Peyer's patch (tissue), 4 donors: ENCODE results near the gene NYAP1. TPM values are rescaled to one million over a fixed set of nuclear protein-coding genes. Genes with fewer than 3 reads are reported as not detected.

Experiments used
- DNase-seq, 3 donors: peaks; one replicate each; pipeline ENCODE4 v3.0.0-alpha.2; 2017 to 2019
- H3K27ac ChIP-seq, 4 donors: fragments of 200-600 bp; sonication (generic); one replicate each; pipeline ENCODE4 v1.5.1; 2016 to 2019
- H3K27me3 ChIP-seq, 2 donors: fragments of 200-600 bp; sonication (generic); one replicate each; pipeline ENCODE4 v1.5.1; 2019
- H3K36me3 ChIP-seq, 3 donors: fragments of 200-600 bp; sonication (generic); one replicate each; pipeline ENCODE4 v1.5.1; 2016 to 2019
- H3K4me1 ChIP-seq, 4 donors: fragments of 200-600 bp; sonication (generic); one replicate each; pipeline ENCODE4 v1.5.1; 2016 to 2019
- H3K4me3 ChIP-seq, 4 donors: fragments of 200-600 bp; sonication (generic); 1 replicate in 3 of 4; 2 replicates in 1 of 4; pipeline ENCODE4 v1.5.1; 2016 to 2019; ENCODE audit warnings: mild to moderate bottlenecking in 1 of 4
- H3K9me3 ChIP-seq, 4 donors: fragments of 200-600 bp; sonication (generic); one replicate each; pipeline ENCODE4 v1.5.1; 2016 to 2019; ENCODE audit warnings: mild to moderate bottlenecking in 1 of 4
- POLR2A ChIP-seq, 2 donors: fragments of 450-650 bp; IDR thresholded peaks; one replicate each; pipeline ENCODE4 v1.5.1; 2017; ENCODE audit warnings: antibody characterized with exemption in 2 of 2, mild to moderate bottlenecking in 2 of 2, moderate library complexity in 2 of 2
- total RNA-seq, 4 donors: library from RNA; depleted of rRNA; stranded (reverse); fragments of >200 nt; gene quantifications; one replicate each; pipeline ENCODE4 v1.1.0, GENCODE V29; 2016
- TF ChIP-seq, protein P1 (sequence below), 6 experiments: fragments of 450-650 bp in 4 of 6; fragments of 200-600 bp in 2 of 6; sonication (generic) in 1 of 6; IDR thresholded peaks; one replicate each; pipeline ENCODE4 v1.5.1; 2017 to 2019; ENCODE audit warnings: antibody characterized with exemption in 6 of 6, mild to moderate bottlenecking in 3 of 6, moderate library complexity in 1 of 6

The NYAP1 gene
- total RNA-seq, 4 donors from 2014 or later, result 0.38 to 2.5 (median 0.40) TPM; not detected in 1

DNA sequence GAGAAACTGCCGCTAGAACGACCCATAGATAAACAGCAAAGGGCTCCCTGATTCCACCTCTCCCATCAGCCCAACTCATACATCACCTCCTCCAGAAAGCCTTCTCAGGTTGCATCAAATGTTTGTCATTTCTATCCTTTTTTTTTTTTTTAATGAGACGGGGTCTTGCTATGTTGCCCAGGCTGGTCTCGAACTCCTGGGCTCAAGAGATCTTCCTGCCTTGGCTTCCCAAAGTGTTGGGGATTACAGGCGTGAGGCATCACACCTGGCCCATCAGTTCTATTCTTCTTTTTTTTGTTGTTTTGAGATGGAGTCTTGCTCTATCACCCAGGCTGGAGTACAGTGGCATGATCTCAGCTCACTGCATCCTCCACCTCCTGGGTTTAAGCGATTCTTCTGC lies 26.7 kb upstream of the NYAP1 start:
- Histone ChIP-seq H3K36me3 (no peaks in the 10 kb centered on the region), H3K4me1 (no peaks in the 10 kb centered on the region), H3K27ac (no peak overlapping the region), H3K9me3 (no peaks in the 10 kb centered on the region), H3K27me3 (no peaks in the 10 kb centered on the region), H3K4me3 (no peak overlapping the region)
- DNase-seq, result no peak
- no peak for TF ChIP-seq POLR2A (IDR thresholded peaks at IDR 0.05)

DNA sequence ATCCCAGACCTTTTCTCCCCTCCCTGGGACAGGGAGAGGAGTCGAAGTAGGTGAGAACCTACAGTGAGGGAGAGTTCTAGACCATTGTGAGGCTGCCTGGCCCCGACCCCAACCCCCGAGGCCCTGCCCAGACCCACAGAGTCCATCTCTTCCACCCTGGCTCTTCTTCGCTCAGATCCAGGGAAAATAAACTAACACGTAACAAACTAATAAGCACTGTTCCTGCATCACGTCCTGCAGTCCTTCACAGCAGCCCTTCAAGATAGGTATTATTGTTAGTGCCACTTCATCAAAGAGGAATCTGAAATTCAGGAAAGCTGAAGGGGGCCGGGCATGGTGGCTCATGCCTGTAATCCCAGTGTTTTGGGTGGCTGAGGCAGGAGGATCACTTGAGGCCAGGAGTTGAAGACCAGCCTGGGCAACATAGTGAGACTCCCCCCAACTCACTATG lies 19.5 kb upstream of the NYAP1 start, which contains the start of gene SPACDR:
Gene SPACDR (minus strand): TSS at position 51 of the 451 bp plus-strand sequence. CDS start 235 bp downstream, outside the sequence.
- no peaks in the 10 kb centered on the region for H3K9me3 ChIP-seq
- no peak within 1 kb of the TSS for H3K4me3 ChIP-seq
- no peak for DNase-seq
- H3K36me3 ChIP-seq, result peaks cover 0 to 22% (median 0%) of the 10 kb centered on the region in 3 donors
- TF ChIP-seq POLR2A (IDR thresholded peaks at IDR 0.05), result no peak
- TF ChIP-seq, protein P1, sequence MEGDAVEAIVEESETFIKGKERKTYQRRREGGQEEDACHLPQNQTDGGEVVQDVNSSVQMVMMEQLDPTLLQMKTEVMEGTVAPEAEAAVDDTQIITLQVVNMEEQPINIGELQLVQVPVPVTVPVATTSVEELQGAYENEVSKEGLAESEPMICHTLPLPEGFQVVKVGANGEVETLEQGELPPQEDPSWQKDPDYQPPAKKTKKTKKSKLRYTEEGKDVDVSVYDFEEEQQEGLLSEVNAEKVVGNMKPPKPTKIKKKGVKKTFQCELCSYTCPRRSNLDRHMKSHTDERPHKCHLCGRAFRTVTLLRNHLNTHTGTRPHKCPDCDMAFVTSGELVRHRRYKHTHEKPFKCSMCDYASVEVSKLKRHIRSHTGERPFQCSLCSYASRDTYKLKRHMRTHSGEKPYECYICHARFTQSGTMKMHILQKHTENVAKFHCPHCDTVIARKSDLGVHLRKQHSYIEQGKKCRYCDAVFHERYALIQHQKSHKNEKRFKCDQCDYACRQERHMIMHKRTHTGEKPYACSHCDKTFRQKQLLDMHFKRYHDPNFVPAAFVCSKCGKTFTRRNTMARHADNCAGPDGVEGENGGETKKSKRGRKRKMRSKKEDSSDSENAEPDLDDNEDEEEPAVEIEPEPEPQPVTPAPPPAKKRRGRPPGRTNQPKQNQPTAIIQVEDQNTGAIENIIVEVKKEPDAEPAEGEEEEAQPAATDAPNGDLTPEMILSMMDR (IDR thresholded peaks at IDR 0.05), result no peak
- H3K27ac ChIP-seq, result no peak within 1 kb of the TSS
- H3K4me1 ChIP-seq, result peaks cover 0 to 8% (median 0%) of the 10 kb centered on the region in 4 donors
- no peaks in the 10 kb centered on the region for H3K27me3 ChIP-seq

DNA sequence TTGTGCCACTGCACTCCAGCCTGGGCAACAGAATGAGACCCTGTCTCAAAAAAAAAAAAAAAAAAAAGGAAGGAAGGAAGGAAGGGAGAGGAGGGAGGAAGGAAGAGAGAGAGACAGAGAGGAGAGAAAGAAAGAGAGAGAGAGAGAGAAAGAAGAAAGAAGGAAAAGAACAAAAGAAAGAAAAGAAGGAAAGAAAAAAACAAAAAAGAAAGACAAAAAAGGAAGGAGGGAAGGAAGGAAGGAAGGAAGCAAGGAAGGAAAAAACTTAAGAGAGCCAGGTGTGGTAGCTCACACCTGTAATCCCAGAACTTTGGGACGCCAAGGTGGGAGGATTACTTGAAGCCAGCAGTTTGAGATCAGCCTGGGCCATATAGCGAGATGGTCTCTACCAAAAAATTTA lies 18.9 kb upstream of the NYAP1 start:
- Histone ChIP-seq H3K27ac (no peak overlapping the region), H3K27me3 (no peaks in the 10 kb centered on the region), H3K36me3 (peaks cover 0 to 23% (median 0%) of the 10 kb centered on the region in 3 donors), H3K4me1 (peaks cover 0 to 14% (median 2%) of the 10 kb centered on the region in 4 donors), H3K9me3 (no peaks in the 10 kb centered on the region), H3K4me3 (no peak overlapping the region)
- TF ChIP-seq, protein P1 (IDR thresholded peaks at IDR 0.05), result no peak
- TF ChIP-seq POLR2A (IDR thresholded peaks at IDR 0.05), result no peak
- no peak for DNase-seq

DNA sequence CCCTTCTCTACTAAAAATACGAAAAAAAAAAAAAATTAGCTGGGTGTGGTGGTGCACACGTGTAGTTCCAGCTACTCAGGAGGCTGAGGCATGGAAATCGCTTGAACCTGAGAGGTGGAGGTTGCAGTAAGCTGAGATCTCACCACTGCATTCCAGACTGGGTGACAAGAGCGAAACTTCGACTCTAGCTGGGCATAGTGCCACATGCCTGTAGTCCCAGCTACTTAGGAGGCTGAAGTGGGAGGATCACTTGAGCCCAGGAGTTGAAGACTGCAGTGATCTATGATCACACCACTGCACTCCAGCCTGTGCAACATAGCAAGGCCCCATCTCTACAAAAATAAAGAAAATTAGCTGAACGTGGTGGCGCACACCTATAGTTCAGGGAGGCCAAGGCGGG lies 18.4 kb upstream of the NYAP1 start:
- TF ChIP-seq, protein P1 (IDR thresholded peaks at IDR 0.05), result no peak
- no peak for TF ChIP-seq POLR2A (IDR thresholded peaks at IDR 0.05)
- DNase-seq, result no peak
- Histone ChIP-seq H3K27ac (no peak overlapping the region), H3K27me3 (no peaks in the 10 kb centered on the region), H3K4me3 (no peak overlapping the region), H3K9me3 (no peaks in the 10 kb centered on the region), H3K4me1 (peaks cover 0 to 15% (median 2%) of the 10 kb centered on the region in 4 donors), H3K36me3 (peaks cover 0 to 28% (median 0%) of the 10 kb centered on the region in 3 donors)

DNA sequence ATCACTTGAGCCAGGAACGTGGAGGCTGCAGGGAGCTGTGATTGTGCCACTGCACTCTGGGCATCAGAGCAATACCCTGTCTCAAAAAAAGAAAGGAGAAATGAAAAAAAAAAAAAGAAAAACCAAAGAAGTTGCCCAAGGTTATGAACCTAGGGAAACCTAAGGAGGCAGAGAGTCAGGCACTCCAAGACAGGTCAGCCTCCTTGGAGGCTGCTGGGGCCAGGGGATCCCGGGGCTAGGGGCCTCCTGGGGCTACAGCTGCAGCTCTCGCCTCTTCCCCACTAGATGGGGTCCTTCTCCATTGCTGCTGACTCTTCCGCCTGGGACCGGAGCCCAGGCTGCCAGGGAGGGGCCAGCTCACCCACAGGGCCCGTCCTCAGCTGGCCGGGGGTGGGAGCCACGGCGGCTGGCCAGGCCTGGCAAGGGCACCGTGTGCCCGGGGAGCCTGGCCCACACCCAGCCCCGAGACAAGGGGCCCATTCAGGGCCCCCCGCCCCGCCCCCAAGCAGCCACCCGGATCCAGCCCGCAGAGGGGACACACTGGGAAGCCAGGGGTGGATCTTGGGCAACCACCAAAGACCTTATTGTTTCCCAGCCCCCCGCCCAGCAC lies 17.9 kb upstream of the NYAP1 start:
- Histone ChIP-seq H3K27ac (no peak overlapping the region), H3K4me3 (no peak overlapping the region), H3K4me1 (peaks cover 0 to 16% (median 2%) of the 10 kb centered on the region in 4 donors), H3K9me3 (no peaks in the 10 kb centered on the region), H3K36me3 (peaks cover 0 to 33% (median 0%) of the 10 kb centered on the region in 3 donors), H3K27me3 (no peaks in the 10 kb centered on the region)
- no peak for DNase-seq
- TF ChIP-seq, protein P1 (IDR thresholded peaks at IDR 0.05), result peak in 4 of 6 experiments; percentile 39 to 48 (median 44)
- TF ChIP-seq POLR2A (IDR thresholded peaks at IDR 0.05), result no peak
